ENCODE data around the gene SLC15A3.

- TF ChIP-seq POLR2AphosphoS5 (IDR thresholded peaks at IDR 0.05; ENCODE audit: insufficient read depth in 1 of 2, low read depth in 1 of 2) (no peak), POLR2A (IDR thresholded peaks at IDR 0.05) (no peak), CTCF (IDR thresholded peaks at IDR 0.05) (no peak)
Observed at GRCh38 chr11:60950024-60950423, 2.0 kb downstream of the SLC15A3 start.
